K562 (cell line): ENCODE measurements around the gene SYT8. TPM values are rescaled to one million over a fixed set of nuclear protein-coding genes. Genes with fewer than 3 reads are reported as not detected.

Experiments
- ATAC-seq: fragments of 200-7000 bp; cut with Tn5 transposase; 3 replicates; pipeline ENCODE4 v1.9.1; 2020; ENCODE audit warnings: moderate library complexity
- BruUV-seq: library from RNA; stranded (reverse); fragments of 400-500 nt; replicated peaks from 2 replicates; lab custom pipeline; 2021; lab: Mats Ljungman, UMichigan
- CTCF ChIA-PET: fragments of 300-600 bp; formaldehyde crosslinking; extraction: SDS; loops from one replicate; lab custom pipeline; 2021; ENCODE audit warnings: low intra/inter-chr PET ratio; lab: Yijun Ruan, JAX
- POLR2A ChIA-PET: fragments of 300-600, 350-650 bp; sonication (Branson Sonifier 250); formaldehyde crosslinking; extraction: SDS; loops from one replicate; lab custom pipeline; 2021; ENCODE audit warnings: antibody characterized with exemption, inconsistent platforms; lab: Yijun Ruan, JAX
- DNase-seq, 4 experiments: peaks; one replicate each; pipeline versions ENCODE4 v3.0.0 to v3.0.0-alpha.2; 2011 to 2018; ENCODE audit warnings: low spot score in 3 of 4, mixed read lengths in 3 of 4; ENCODE audit errors: extremely low read depth in 1 of 4
- FAIRE-seq: peaks from 2 replicates; lab custom pipeline; 2011; peaks lifted over from hg19 to GRCh38; lab: Jason Lieb, UNC
- H2AFZ ChIP-seq: 2 replicates; pipeline ENCODE4 v1.6.0; 2011; ENCODE audit warnings: low read depth, low read length, control low read depth, inconsistent platforms
- H3K27ac ChIP-seq: fragments of 200-600 bp; 3 replicates; pipeline ENCODE4 v1.8.0; 2011; ENCODE audit warnings: low read depth, mild to moderate bottlenecking, control low read depth, inconsistent platforms, low read length, moderate library complexity, mixed read lengths; ENCODE audit errors: extremely low read depth
- H3K27me3 ChIP-seq, 2 experiments: fragments of 300-600 bp in 1 of 2; 2 replicates in 1 of 2; 3 replicates in 1 of 2; pipeline versions ENCODE4 v1.6.0 to v1.8.0; 2011; ENCODE audit warnings: inconsistent platforms in 2 of 2, low read length in 2 of 2, mild to moderate bottlenecking in 1 of 2, mixed read lengths in 1 of 2, moderate library complexity in 1 of 2; ENCODE audit not compliant: control insufficient read depth in 2 of 2, insufficient read depth in 2 of 2
- H3K36me3 ChIP-seq: fragments of 300-600 bp; 3 replicates; pipeline ENCODE4 v1.8.0; 2011; ENCODE audit warnings: mild to moderate bottlenecking, low read length, inconsistent platforms; ENCODE audit not compliant: control insufficient read depth, insufficient read depth
- H3K4me1 ChIP-seq, 2 experiments: fragments of 200-600 bp in 1 of 2; replicated peaks in 1 of 2; 2 replicates in 1 of 2; 3 replicates in 1 of 2; pipeline versions ENCODE4 v1.5.1 to v1.8.0; 2011; ENCODE audit warnings: inconsistent platforms in 2 of 2, low read length in 2 of 2, mild to moderate bottlenecking in 1 of 2, mixed read lengths in 1 of 2, moderate library complexity in 1 of 2; ENCODE audit not compliant: control insufficient read depth in 2 of 2, insufficient read depth in 2 of 2
- H3K4me2 ChIP-seq: 2 replicates; pipeline ENCODE4 v1.6.1; 2011; ENCODE audit warnings: low read length, control low read depth, inconsistent platforms, mixed read lengths; ENCODE audit not compliant: insufficient read depth
- H3K4me3 ChIP-seq: fragments of 200-600 bp; sonication (generic), shearing (Covaris generic); 2 replicates; pipeline ENCODE4 v1.5.1; 2016; ENCODE audit warnings: control low read depth, inconsistent platforms
- H3K79me2 ChIP-seq: fragments of 200-600 bp; 3 replicates; pipeline ENCODE4 v1.8.0; 2011; ENCODE audit warnings: low read length, inconsistent platforms; ENCODE audit not compliant: control insufficient read depth, insufficient read depth
- H3K9ac ChIP-seq, 2 experiments: 2 replicates each; pipeline versions ENCODE4 v1.6.0 to v1.6.1; 2011; ENCODE audit warnings: low read depth in 2 of 2, low read length in 2 of 2, control low read depth in 1 of 2, inconsistent platforms in 1 of 2, mild to moderate bottlenecking in 1 of 2, mixed read lengths in 1 of 2; ENCODE audit not compliant: insufficient read depth in 1 of 2
- H3K9me1 ChIP-seq: one replicate; pipeline ENCODE4 v1.6.0; 2011; ENCODE audit warnings: inconsistent platforms, mild to moderate bottlenecking, low read length, moderate library complexity; ENCODE audit not compliant: control insufficient read depth, insufficient read depth
- H3K9me3 ChIP-seq: replicated peaks from 2 replicates; pipeline ENCODE4 v1.5.1; 2011; ENCODE audit warnings: low read depth, low read length, inconsistent platforms; ENCODE audit not compliant: control insufficient read depth, insufficient read depth
- H4K20me1 ChIP-seq: replicated peaks from 2 replicates; pipeline ENCODE4 v1.6.1; 2011; ENCODE audit warnings: low read length, inconsistent platforms, mixed read lengths; ENCODE audit not compliant: control insufficient read depth, insufficient read depth
- WGBS: fragments of 100-300 bp; shearing (Covaris generic); methylation state at CpG from one replicate; pipeline ENCODE4 v1.1.6; 2016; ENCODE audit warnings: low coverage, mixed read lengths; ENCODE audit not compliant: insufficient coverage; ENCODE audit errors: missing lambda C conversion rate; 5-methylcytosine and 5-hydroxymethylcytosine counted together
- in situ Hi-C: fragments of 300-500 bp; cut with MboI; formaldehyde crosslinking; loops from 4 replicates; pipeline ENCODE4 v1.15.0; 2018; ENCODE audit warnings: inconsistent platforms, mixed read lengths
- intact Hi-C: fragments of 100-400 bp; cut with micrococcal nuclease; formaldehyde crosslinking; loops from 2 replicates; pipeline ENCODE4 v1.14.2; 2022
- polyA plus RNA-seq, 8 experiments: library from polyadenylated mRNA; depleted of rRNA in 4 of 8; stranded (reverse) in 5 of 8; unstranded in 3 of 8; fragments of >200 nt; fragmentation: Nextera tagmentation in 2 of 8; fragmentation: Illumina TruSeq in 1 of 8; extraction: Ambion mirVana in 2 of 8; extraction: Trizol in 1 of 8; gene quantifications; 2 replicates each; pipeline versions ENCODE4 v1.2.1 to v1.2.3, GENCODE V29; 2011 to 2014; ENCODE audit warnings: inconsistent platforms in 1 of 8, missing spikeins in 1 of 8
- total RNA-seq, 7 experiments: library from RNA; depleted of rRNA in 6 of 7; stranded (reverse); fragments of >200 nt in 6 of 7; fragmentation: Illumina TruSeq in 2 of 7; extraction: Trizol in 2 of 7; gene quantifications; 2 replicates each; pipeline versions ENCODE4 v1.2.1 to v1.2.3, GENCODE V29; 2011 to 2021; ENCODE audit warnings: low replicate concordance in 1 of 7
- TF ChIP-seq, protein P1 (sequence below): fragments of 450-650 bp; conservative IDR thresholded peaks from 2 replicates; pipeline ENCODE4 v1.6.1; 2016; ENCODE audit warnings: missing genetic modification characterization, low read depth, mild to moderate bottlenecking, control low read depth, missing compliant biosample characterization
- TF ChIP-seq, protein P2 (sequence below): fragments of 450-650 bp; IDR thresholded peaks from 2 replicates; pipeline ENCODE4 v1.6.1; 2017; ENCODE audit warnings: mild to moderate bottlenecking, moderate library complexity

SYT8 gene
- total and polyA plus RNA-seq, 9 of the 15 experiments (the other 6 are each of a cell fraction or from before 2014, with no cell fraction given): not detected

DNA sequence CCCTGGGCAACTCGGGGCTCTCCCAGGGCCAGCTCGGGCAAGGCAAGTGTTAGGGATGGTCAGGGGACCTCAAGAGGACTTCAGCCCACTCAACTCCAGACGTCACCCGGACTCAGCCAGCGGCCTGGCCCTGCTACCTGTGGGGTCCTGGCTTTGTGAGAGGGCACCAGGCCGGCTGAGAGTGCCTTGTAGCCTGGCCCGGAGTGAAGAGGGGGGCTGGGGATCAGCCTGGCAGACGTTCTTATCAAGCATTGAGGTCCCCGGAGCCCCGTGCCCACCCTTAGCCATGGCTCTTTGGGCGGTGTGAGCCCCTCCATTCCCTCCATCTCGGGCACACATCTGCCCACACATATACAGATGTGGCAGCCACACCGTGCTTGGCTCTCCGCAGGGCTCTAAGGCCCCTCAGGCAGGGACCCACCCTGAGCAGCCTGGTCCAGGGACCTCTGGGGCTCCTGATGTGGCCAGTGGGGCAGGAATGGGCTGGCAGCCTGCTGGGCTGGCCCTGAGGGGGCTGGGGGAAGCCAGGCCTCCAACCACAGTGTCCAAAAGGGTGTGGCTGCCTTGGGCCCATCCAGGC, 33.4 kb downstream of the SYT8 start:
- no peak overlapping the region for H2AFZ ChIP-seq
- ChIA-PET POLR2A (no interaction called here), CTCF (no interaction called here)
- no peaks in the 10 kb centered on the region for H3K9me3 ChIP-seq
- H3K4me1 ChIP-seq: peaks cover 0 to 35% of the 10 kb centered on the region in 2 experiments; a peak in 2 of 5 replicates
- H4K20me1 ChIP-seq: 0 out of 2 replicates have a peak, but pooled peaks cover 5% of the 10 kb centered on the region
- no peaks in the 10 kb centered on the region for H3K36me3 ChIP-seq
- peaks cover 23 to 76% of the 10 kb centered on the region in 2 experiments; a peak in 4 of 5 replicates for H3K27me3 ChIP-seq
- WGBS: 2% methylated on average over 11 of the region's 14 CpGs
- no peak overlapping the region for H3K9ac ChIP-seq
- FAIRE-seq (no peak), DNase-seq (no peak), ATAC-seq (no peak)
- no peaks in the 10 kb centered on the region for H3K9me1 ChIP-seq
- intact Hi-C loops (no loop called here), in situ Hi-C loops (no loop called here)
- no peaks in the 10 kb centered on the region for H3K79me2 ChIP-seq
- no peak overlapping the region for H3K4me3 ChIP-seq
- H3K27ac ChIP-seq: no peak overlapping the region
- BruUV-seq: no TSS peak
- TF ChIP-seq, protein P1, sequence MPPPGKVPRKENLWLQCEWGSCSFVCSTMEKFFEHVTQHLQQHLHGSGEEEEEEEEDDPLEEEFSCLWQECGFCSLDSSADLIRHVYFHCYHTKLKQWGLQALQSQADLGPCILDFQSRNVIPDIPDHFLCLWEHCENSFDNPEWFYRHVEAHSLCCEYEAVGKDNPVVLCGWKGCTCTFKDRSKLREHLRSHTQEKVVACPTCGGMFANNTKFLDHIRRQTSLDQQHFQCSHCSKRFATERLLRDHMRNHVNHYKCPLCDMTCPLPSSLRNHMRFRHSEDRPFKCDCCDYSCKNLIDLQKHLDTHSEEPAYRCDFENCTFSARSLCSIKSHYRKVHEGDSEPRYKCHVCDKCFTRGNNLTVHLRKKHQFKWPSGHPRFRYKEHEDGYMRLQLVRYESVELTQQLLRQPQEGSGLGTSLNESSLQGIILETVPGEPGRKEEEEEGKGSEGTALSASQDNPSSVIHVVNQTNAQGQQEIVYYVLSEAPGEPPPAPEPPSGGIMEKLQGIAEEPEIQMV (tag): no peak
- TF ChIP-seq, protein P2, sequence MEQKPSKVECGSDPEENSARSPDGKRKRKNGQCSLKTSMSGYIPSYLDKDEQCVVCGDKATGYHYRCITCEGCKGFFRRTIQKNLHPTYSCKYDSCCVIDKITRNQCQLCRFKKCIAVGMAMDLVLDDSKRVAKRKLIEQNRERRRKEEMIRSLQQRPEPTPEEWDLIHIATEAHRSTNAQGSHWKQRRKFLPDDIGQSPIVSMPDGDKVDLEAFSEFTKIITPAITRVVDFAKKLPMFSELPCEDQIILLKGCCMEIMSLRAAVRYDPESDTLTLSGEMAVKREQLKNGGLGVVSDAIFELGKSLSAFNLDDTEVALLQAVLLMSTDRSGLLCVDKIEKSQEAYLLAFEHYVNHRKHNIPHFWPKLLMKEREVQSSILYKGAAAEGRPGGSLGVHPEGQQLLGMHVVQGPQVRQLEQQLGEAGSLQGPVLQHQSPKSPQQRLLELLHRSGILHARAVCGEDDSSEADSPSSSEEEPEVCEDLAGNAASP: no peak
- no peak overlapping the region for H3K4me2 ChIP-seq
